SU-DHL-6 (cell line): Measurements from ENCODE around the gene PRCD.
A peak's percentile ranks its signal among the peaks of the same experiment; 100 is the strongest.

Experiments used
- EZH2phosphoT487 ChIP-seq: fragments of 200-600 bp; sonication (generic), shearing (Covaris generic); conservative IDR thresholded peaks from 2 replicates; pipeline ENCODE4 v1.6.1; 2018; ENCODE audit warnings: mild to moderate bottlenecking, antibody characterized with exemption, low read length, moderate library complexity, mixed read lengths
- TF ChIP-seq, protein P1 (sequence below): fragments of 200-600 bp; sonication (generic); IDR thresholded peaks from one replicate; pipeline ENCODE4 v1.5.1; 2017; ENCODE audit warnings: antibody characterized with exemption, mild to moderate bottlenecking, low read length, moderate library complexity; ENCODE audit not compliant: insufficient read depth, poor library complexity, severe bottlenecking

DNA sequence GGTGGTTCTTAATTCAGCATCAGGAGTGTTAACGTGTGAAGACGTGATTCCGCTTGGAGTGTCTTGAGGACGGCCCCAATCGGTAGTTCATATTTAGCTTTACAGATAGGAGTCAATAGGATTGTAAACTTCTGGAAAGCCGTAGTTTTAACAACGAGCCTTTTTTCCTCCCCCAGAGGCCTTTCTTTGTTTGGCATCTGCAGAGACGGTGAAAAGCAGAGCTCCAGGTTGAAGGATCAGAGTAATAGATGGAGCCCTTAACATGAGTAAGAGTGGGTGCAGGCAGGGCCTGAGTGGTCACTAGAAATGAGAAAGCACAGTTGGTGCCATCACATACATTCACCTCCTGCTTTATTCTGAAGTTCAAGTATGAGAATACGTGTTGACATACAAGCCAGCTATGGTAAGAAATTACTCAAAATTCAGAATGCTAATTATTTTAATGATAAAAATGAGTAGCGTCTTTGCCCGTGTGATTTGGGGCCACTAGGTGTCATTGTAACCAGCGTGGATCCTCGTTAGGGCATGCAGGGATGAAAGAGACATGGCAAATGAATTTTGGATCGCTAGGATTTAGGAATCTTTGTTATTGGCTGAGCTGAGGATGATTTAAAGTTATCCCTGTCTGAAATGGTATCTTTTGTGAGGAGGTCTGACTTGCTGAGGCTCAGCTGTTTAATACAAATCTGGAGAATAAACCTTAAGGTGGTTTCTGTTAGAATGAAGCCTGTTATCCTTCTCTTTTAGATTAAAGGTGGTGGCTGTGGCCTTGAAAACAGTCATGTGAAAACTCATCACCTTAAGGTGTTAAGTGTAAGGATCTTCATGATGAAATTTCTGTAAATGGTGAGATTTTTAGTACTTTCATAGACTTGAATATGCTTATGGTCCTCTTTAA is 18.6 kb downstream of the PRCD start:
- TF ChIP-seq, protein P1, sequence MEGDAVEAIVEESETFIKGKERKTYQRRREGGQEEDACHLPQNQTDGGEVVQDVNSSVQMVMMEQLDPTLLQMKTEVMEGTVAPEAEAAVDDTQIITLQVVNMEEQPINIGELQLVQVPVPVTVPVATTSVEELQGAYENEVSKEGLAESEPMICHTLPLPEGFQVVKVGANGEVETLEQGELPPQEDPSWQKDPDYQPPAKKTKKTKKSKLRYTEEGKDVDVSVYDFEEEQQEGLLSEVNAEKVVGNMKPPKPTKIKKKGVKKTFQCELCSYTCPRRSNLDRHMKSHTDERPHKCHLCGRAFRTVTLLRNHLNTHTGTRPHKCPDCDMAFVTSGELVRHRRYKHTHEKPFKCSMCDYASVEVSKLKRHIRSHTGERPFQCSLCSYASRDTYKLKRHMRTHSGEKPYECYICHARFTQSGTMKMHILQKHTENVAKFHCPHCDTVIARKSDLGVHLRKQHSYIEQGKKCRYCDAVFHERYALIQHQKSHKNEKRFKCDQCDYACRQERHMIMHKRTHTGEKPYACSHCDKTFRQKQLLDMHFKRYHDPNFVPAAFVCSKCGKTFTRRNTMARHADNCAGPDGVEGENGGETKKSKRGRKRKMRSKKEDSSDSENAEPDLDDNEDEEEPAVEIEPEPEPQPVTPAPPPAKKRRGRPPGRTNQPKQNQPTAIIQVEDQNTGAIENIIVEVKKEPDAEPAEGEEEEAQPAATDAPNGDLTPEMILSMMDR: peak; percentile 75
- TF ChIP-seq EZH2phosphoT487: no peak
